ENCODE data around the gene GNPTAB. TPM values are rescaled to one million over a fixed set of nuclear protein-coding genes. Genes with fewer than 3 reads are reported as not detected.

GNPTAB gene
- total RNA-seq, 1 experiment from 2014 or later = 40.8 TPM

- POLR2A ChIA-PET = no interaction called here
- no peak for DNase-seq (ENCODE audit: low read depth, low spot score)
- intact Hi-C loops (cut with micrococcal nuclease; ENCODE audit: unreplicated experiment) (loop anchor here (5.0 kb wide), 1 partner anchor 420 kb away; no protein-coding TSS in a partner anchor), in situ Hi-C loops (cut with HindIII; ENCODE audit: low pct_unique_long_range_greater_than_20kb, low sequenced_read_pairs) (no loop called here)
- CTCF ChIA-PET = no interaction called here
- no peaks in the 10 kb centered on the region for H3K9me3 ChIP-seq (ENCODE audit: control insufficient read depth, insufficient read depth, low read depth, low read length)
- no peak overlapping the region for H3K4me3 ChIP-seq (ENCODE audit: low read depth in 2 of 2, low read length in 2 of 2)
- H3K36me3 ChIP-seq (ENCODE audit: control insufficient read depth, insufficient read depth, low read length) = no peaks in the 10 kb centered on the region
- no peak for TF ChIP-seq TCF7L2 (IDR thresholded peaks at IDR 0.05; ENCODE audit: low read depth, low read length)
- TF ChIP-seq SIN3A (IDR thresholded peaks at IDR 0.05; ENCODE audit: borderline replicate concordance, insufficient read depth, low read depth, low read length) = no peak
- no peak for TF ChIP-seq POLR2AphosphoS5 (IDR thresholded peaks at IDR 0.05; ENCODE audit: low read depth, low read length)
- TF ChIP-seq REST (IDR thresholded peaks at IDR 0.05; ENCODE audit: insufficient read depth in 1 of 2, low read depth in 2 of 2, low read length in 1 of 2) = no peak
- TF ChIP-seq CTCF (IDR thresholded peaks at IDR 0.05) = no peak
- no TSS peak for BruUV-seq (replicated peaks)
- H3K4me1 ChIP-seq (ENCODE audit: control insufficient read depth, insufficient read depth, low read length) = no peaks in the 10 kb centered on the region; the same call in 1 of the 2 replicates
- no peaks in the 10 kb centered on the region for H3K27me3 ChIP-seq (ENCODE audit: control insufficient read depth, insufficient read depth, low read length)
- H3K27ac ChIP-seq (ENCODE audit: low read length) = no peak overlapping the region
- ATAC-seq = no peak
Observed at GRCh38 chr12:101832030-101832429, 1.3 kb upstream of the GNPTAB start.

- BruUV-seq (replicated peaks) = TSS peak; percentile 71
- peak overlapping the region; percentile 73 for H3K27ac ChIP-seq (ENCODE audit: low read length)
- in situ Hi-C loops (cut with HindIII; ENCODE audit: low pct_unique_long_range_greater_than_20kb, low sequenced_read_pairs) = no loop called here
Observed at GRCh38 chr12:101829639-101830366, 956 bp downstream of the GNPTAB start.

More at GRCh38 chr12:101829639-101830366, 956 bp downstream of the GNPTAB start:
- DNase-seq (ENCODE audit: low read depth, low spot score) (no peak), ATAC-seq (no peak)
- Histone ChIP-seq H3K27me3 (ENCODE audit: control insufficient read depth, insufficient read depth, low read length) (no peaks in the 10 kb centered on the region), H3K36me3 (ENCODE audit: control insufficient read depth, insufficient read depth, low read length) (no peaks in the 10 kb centered on the region), H3K4me1 (ENCODE audit: control insufficient read depth, insufficient read depth, low read length) (no peaks in the 10 kb centered on the region; the same call in 1 of the 2 replicates), H3K4me3 (ENCODE audit: low read depth in 2 of 2, low read length in 2 of 2) (peak overlapping the region; percentile 69 to 78), H3K9me3 (ENCODE audit: control insufficient read depth, insufficient read depth, low read depth, low read length) (no peaks in the 10 kb centered on the region)
- POLR2A ChIA-PET = interaction anchor here (0.6 kb wide), 1 partner anchor 40 kb away, joined by 11 read pairs; no protein-coding TSS in a partner anchor
- intact Hi-C loops (cut with micrococcal nuclease; ENCODE audit: unreplicated experiment) = loop anchor here (2.0 to 5.0 kb wide), 2 partner anchors 57 to 418 kb away; no protein-coding TSS in a partner anchor
- CTCF ChIA-PET = interaction anchor here (0.9 to 3.7 kb wide), 5 partner anchors 11 to 57 kb away, joined by 3 to 23 read pairs (median 3); no protein-coding TSS in a partner anchor
- no peak for TF ChIP-seq CTCF (IDR thresholded peaks at IDR 0.05)
- TF ChIP-seq TCF7L2 (IDR thresholded peaks at IDR 0.05; ENCODE audit: low read depth, low read length) = no peak
- TF ChIP-seq REST (IDR thresholded peaks at IDR 0.05; ENCODE audit: insufficient read depth in 1 of 2, low read depth in 2 of 2, low read length in 1 of 2) = no peak
- no peak for TF ChIP-seq SIN3A (IDR thresholded peaks at IDR 0.05; ENCODE audit: borderline replicate concordance, insufficient read depth, low read depth, low read length)
- no peak for TF ChIP-seq POLR2AphosphoS5 (IDR thresholded peaks at IDR 0.05; ENCODE audit: low read depth, low read length)

Measured in Panc1 (cell line).